Mesendoderm (in vitro differentiated cells): ENCODE results near the gene ADIPOR1.

Experiments used
- DNase-seq: peaks from one replicate; pipeline ENCODE4 v3.0.0; 2013
- H2AK5ac ChIP-seq: 2 replicates; pipeline ENCODE4 v1.6.1; 2013; ENCODE audit warnings: low read length, inconsistent platforms
- H2BK120ac ChIP-seq: 2 replicates; pipeline ENCODE4 v1.6.1; 2013; ENCODE audit warnings: low read depth, mild to moderate bottlenecking, low read length, moderate library complexity, mixed read lengths
- H2BK15ac ChIP-seq: replicated peaks from 2 replicates; pipeline ENCODE4 v1.6.1; 2013; ENCODE audit warnings: low read depth, mild to moderate bottlenecking, moderate library complexity
- H2BK5ac ChIP-seq: 2 replicates; pipeline ENCODE4 v1.6.1; 2013; ENCODE audit warnings: low read length, inconsistent platforms
- H3K18ac ChIP-seq: 2 replicates; pipeline ENCODE4 v1.6.1; 2013; ENCODE audit warnings: mild to moderate bottlenecking, low read length, mixed read lengths
- H3K23ac ChIP-seq: one replicate; pipeline ENCODE4 v1.6.1; 2013; ENCODE audit warnings: low read length
- H3K27ac ChIP-seq: 2 replicates; pipeline ENCODE4 v1.5.1; 2013; ENCODE audit warnings: low read depth, mild to moderate bottlenecking, inconsistent platforms, low read length, moderate library complexity
- H3K27me3 ChIP-seq: 2 replicates; pipeline ENCODE4 v1.6.1; 2013; ENCODE audit warnings: low read length, control low read depth, mild to moderate bottlenecking, inconsistent platforms; ENCODE audit not compliant: insufficient read depth, poor library complexity
- H3K36me3 ChIP-seq: 2 replicates; pipeline ENCODE4 v1.6.1; 2013; ENCODE audit warnings: low read length, inconsistent platforms; ENCODE audit not compliant: control insufficient read depth, insufficient read depth
- H3K4ac ChIP-seq: one replicate; pipeline ENCODE4 v1.6.1; 2013; ENCODE audit warnings: low read depth, mild to moderate bottlenecking, low read length, moderate library complexity
- H3K4me1 ChIP-seq: 2 replicates; pipeline ENCODE4 v1.6.1; 2013; ENCODE audit warnings: low read depth, low read length, inconsistent platforms; ENCODE audit not compliant: control insufficient read depth
- H3K4me2 ChIP-seq: 2 replicates; pipeline ENCODE4 v1.6.1; 2013; ENCODE audit warnings: low read length
- H3K4me3 ChIP-seq: 2 replicates; pipeline ENCODE4 v1.5.1; 2013; ENCODE audit warnings: mild to moderate bottlenecking, low read length
- H3K56ac ChIP-seq: one replicate; pipeline ENCODE4 v1.6.1; 2013; ENCODE audit warnings: low read length
- H3K79me1 ChIP-seq: 2 replicates; pipeline ENCODE4 v1.6.1; 2013; ENCODE audit warnings: low read length, inconsistent platforms
- H3K79me2 ChIP-seq: 2 replicates; pipeline ENCODE4 v1.6.1; 2013; ENCODE audit warnings: mild to moderate bottlenecking, low read length; ENCODE audit not compliant: control insufficient read depth, insufficient read depth
- H3K9ac ChIP-seq: 2 replicates; pipeline ENCODE4 v1.6.1; 2013; ENCODE audit warnings: low read length, inconsistent platforms
- H4K5ac ChIP-seq: one replicate; pipeline ENCODE4 v1.6.1; 2013; ENCODE audit warnings: low read length
- H4K8ac ChIP-seq: one replicate; pipeline ENCODE4 v1.6.1; 2013; ENCODE audit warnings: low read depth, mild to moderate bottlenecking, control low read depth, low read length, moderate library complexity
- WGBS: extraction: QIAGEN DNeasy Blood & Tissue Kit; methylation state at CpG from one replicate; pipeline ENCODE4 v1.1.7; 2013; ENCODE audit warnings: low lambda C conversion rate, missing lambda C conversion rate; ENCODE audit not compliant: insufficient coverage; ENCODE audit errors: extremely low coverage; 5-methylcytosine and 5-hydroxymethylcytosine counted together

The ADIPOR1 gene

DNA sequence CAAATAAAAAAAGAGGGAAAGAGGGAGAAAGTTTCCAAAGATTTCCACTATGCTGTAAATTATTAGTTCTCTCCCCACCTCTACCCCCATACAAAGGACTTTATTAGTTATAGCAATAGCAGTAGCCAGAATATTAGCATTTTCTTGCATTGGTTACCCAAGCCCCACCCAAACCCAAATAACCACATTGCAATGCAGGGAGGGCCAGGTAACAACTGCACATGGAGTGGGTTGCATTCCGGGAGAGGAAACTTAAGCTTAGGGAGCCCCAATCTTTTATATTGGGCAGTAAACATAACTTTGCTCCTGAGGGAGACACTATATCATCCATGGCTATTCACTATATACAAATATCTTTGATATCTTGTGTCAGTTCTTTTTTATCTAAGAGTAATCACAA is 6.0 kb downstream of the ADIPOR1 start:
- Histone ChIP-seq H3K79me1 (peaks cover 18% of the 10 kb centered on the region), H2BK5ac (no peak overlapping the region), H3K4me2 (no peak overlapping the region), H3K4ac (no peak overlapping the region), H3K18ac (no peak overlapping the region), H3K4me1 (no peaks in the 10 kb centered on the region), H4K8ac (no peak overlapping the region), H2BK120ac (no peak overlapping the region), H3K27ac (no peak overlapping the region), H3K36me3 (peaks cover 6% of the 10 kb centered on the region), H3K56ac (no peak overlapping the region), H3K79me2 (peaks cover 46% of the 10 kb centered on the region), H2BK15ac (no peak overlapping the region), H4K5ac (no peak overlapping the region), H3K4me3 (no peak overlapping the region), H3K23ac (no peak overlapping the region), H3K27me3 (no peaks in the 10 kb centered on the region), H2AK5ac (no peak overlapping the region), H3K9ac (no peak overlapping the region)
- no peak for DNase-seq
- no CpG with 5 or more reads among the region's 1 CpG for WGBS

DNA sequence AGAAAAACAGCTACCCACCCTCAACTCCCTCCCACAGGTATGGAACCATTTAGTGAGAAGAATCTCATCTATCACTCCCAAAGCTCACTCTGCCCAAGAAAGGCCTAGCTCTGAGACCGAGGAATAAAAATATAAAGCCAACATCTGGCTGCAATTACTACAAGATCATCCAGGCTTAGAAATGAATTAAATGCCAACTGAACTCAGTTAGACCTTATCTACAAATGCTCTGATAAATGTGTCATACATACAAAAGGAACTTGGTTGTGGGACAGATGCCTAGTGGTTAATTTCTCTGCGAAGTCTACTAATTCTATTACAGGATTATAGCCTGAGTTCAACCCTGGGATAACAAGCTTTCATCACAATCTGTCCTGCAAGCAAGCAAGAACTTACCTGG is 6.7 kb downstream of the ADIPOR1 start:
- no peak overlapping the region for H3K4ac ChIP-seq
- H3K56ac ChIP-seq: no peak overlapping the region
- no peak overlapping the region for H4K5ac ChIP-seq
- WGBS: no CpG with 5 or more reads among the region's 2 CpGs
- no peak overlapping the region for H3K4me3 ChIP-seq
- no peak overlapping the region for H3K9ac ChIP-seq
- DNase-seq: no peak
- no peaks in the 10 kb centered on the region for H3K27me3 ChIP-seq
- no peak overlapping the region for H2BK5ac ChIP-seq
- no peak overlapping the region for H3K27ac ChIP-seq
- H2BK120ac ChIP-seq: no peak overlapping the region
- no peak overlapping the region for H3K4me2 ChIP-seq
- no peak overlapping the region for H3K23ac ChIP-seq
- no peak overlapping the region for H2BK15ac ChIP-seq
- H3K36me3 ChIP-seq: peaks cover 7% of the 10 kb centered on the region
- H2AK5ac ChIP-seq: no peak overlapping the region
- peaks cover 41% of the 10 kb centered on the region for H3K79me2 ChIP-seq
- H3K4me1 ChIP-seq: no peaks in the 10 kb centered on the region
- H3K79me1 ChIP-seq: peaks cover 18% of the 10 kb centered on the region
- H4K8ac ChIP-seq: no peak overlapping the region
- no peak overlapping the region for H3K18ac ChIP-seq

DNA sequence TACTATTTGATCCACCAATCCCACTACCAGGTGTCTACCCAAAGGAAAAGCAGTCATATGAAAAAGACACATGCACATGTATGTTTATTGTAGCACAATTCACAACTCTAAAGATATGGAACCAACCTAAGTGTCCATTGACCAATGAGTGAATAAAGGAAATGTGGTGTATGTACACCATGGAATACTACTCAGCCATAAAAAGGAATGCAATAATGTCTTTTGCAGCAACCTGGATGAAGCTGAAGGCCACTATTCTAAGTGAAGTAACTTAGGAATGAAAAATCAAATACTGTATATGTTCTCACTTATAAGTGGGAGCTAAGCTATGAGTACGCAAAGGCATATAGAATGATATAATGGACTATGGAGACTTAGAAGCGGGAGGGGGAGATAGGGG is 12.6 kb downstream of the ADIPOR1 start:
- no peak overlapping the region for H3K23ac ChIP-seq
- no peak overlapping the region for H4K8ac ChIP-seq
- H4K5ac ChIP-seq: no peak overlapping the region
- H3K4ac ChIP-seq: no peak overlapping the region
- H3K9ac ChIP-seq: no peak overlapping the region
- no peak overlapping the region for H3K4me2 ChIP-seq
- H3K79me2 ChIP-seq: no peaks in the 10 kb centered on the region
- no peak overlapping the region for H3K18ac ChIP-seq
- no peak for DNase-seq
- H3K56ac ChIP-seq: no peak overlapping the region
- peaks cover 14% of the 10 kb centered on the region for H3K36me3 ChIP-seq
- WGBS: no CpG with 5 or more reads among the region's 2 CpGs
- H2BK15ac ChIP-seq: no peak overlapping the region
- no peak overlapping the region for H2BK120ac ChIP-seq
- no peak overlapping the region for H3K27ac ChIP-seq
- H3K4me3 ChIP-seq: no peak overlapping the region
- no peak overlapping the region for H2AK5ac ChIP-seq
- H3K27me3 ChIP-seq: no peaks in the 10 kb centered on the region
- H3K4me1 ChIP-seq: no peaks in the 10 kb centered on the region
- no peak overlapping the region for H2BK5ac ChIP-seq
- H3K79me1 ChIP-seq: peaks cover 2% of the 10 kb centered on the region

DNA sequence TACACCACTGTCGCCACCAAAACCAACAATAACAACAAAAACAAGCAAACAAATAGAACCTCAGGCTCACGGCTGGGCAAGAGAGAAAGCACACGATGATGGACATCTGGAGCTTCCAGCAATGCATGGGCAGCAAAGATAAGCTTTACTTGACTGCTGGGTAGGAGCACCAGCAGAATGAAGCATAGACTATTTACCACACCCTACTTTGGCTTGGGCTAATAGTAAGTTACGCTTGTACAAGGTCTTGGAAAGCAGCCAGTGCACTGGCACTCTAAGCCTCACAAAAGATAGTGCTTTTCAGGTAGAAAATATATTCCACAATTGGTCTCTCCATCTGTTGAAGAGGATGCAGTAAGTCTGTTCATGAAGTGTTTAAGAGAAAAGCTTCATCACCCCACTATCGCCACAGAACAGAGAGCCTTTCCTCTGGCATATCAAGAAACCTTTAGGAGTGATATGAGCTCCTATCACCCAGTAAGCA is 13.6 kb downstream of the ADIPOR1 start:
- Histone ChIP-seq H3K18ac (no peak overlapping the region), H3K79me2 (no peaks in the 10 kb centered on the region), H2BK5ac (no peak overlapping the region), H3K27me3 (no peaks in the 10 kb centered on the region), H2BK15ac (no peak overlapping the region), H2BK120ac (no peak overlapping the region), H4K8ac (no peak overlapping the region), H3K4me2 (no peak overlapping the region), H3K9ac (no peak overlapping the region), H3K36me3 (peaks cover 14% of the 10 kb centered on the region), H3K4me1 (no peaks in the 10 kb centered on the region), H3K27ac (no peak overlapping the region), H3K79me1 (peaks cover 2% of the 10 kb centered on the region), H2AK5ac (no peak overlapping the region), H3K23ac (no peak overlapping the region), H4K5ac (no peak overlapping the region), H3K4me3 (no peak overlapping the region), H3K56ac (no peak overlapping the region), H3K4ac (no peak overlapping the region)
- DNase-seq: no peak
- whole genome bisulfite sequencing: no CpG with 5 or more reads among the region's 5 CpGs

DNA sequence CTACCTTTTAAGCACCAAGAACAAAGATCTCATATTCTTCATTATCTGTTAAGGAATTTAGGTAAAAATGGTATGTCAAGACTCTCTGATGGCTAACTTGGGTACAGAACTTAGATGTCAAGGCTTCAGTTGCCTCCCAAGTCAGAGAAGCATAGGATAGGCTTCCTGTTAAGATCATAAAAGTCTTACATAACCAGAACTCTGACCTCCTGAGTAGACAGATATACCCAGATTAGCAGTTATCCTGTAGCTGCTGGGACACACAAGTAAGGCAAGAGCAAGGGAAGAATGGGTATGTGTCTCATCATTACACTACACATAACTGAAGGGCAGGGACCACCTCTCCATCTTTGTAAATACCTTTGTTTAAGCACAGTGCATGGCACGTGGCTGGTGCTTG is 15.7 kb downstream of the ADIPOR1 start:
- Histone ChIP-seq H4K5ac (no peak overlapping the region), H3K4me3 (no peak overlapping the region), H2AK5ac (no peak overlapping the region), H3K4me2 (no peak overlapping the region), H3K18ac (no peak overlapping the region), H3K9ac (no peak overlapping the region), H3K23ac (no peak overlapping the region), H4K8ac (no peak overlapping the region), H2BK120ac (no peak overlapping the region), H3K4ac (no peak overlapping the region), H3K79me1 (peaks cover 2% of the 10 kb centered on the region), H3K4me1 (no peaks in the 10 kb centered on the region), H2BK5ac (no peak overlapping the region), H3K27ac (no peak overlapping the region), H3K36me3 (peaks cover 14% of the 10 kb centered on the region), H3K56ac (no peak overlapping the region), H2BK15ac (no peak overlapping the region), H3K79me2 (no peaks in the 10 kb centered on the region), H3K27me3 (no peaks in the 10 kb centered on the region)
- no peak for DNase-seq
- no CpG with 5 or more reads among the region's 1 CpG for WGBS

DNA sequence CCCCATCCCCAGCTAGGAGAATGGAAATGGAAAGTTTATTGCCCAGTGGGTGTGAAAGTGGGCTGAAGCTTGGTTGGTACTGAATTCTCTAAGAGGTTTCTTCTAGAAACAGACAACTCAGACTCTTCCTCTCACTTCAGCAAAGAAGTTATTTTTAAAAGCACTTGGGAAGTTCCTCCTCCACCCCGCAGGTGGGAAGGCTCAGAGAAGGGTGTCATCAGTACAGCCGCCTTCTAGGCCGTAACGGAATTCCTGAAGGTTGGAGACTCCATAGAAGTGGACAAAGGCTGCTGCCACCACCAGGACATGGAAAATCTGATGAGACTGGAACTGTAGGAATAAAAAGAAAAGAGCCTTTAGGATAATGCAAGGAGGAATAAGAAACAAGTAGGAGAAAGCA is 16.7 kb downstream of the ADIPOR1 start:
- Histone ChIP-seq H3K27me3 (no peaks in the 10 kb centered on the region), H3K23ac (no peak overlapping the region), H4K8ac (no peak overlapping the region), H2BK15ac (no peak overlapping the region), H3K4me3 (no peak overlapping the region), H3K27ac (no peak overlapping the region), H3K4ac (no peak overlapping the region), H3K4me2 (no peak overlapping the region), H3K9ac (no peak overlapping the region), H3K18ac (no peak overlapping the region), H3K36me3 (peaks cover 12% of the 10 kb centered on the region), H2BK120ac (no peak overlapping the region), H3K79me2 (no peaks in the 10 kb centered on the region), H3K56ac (no peak overlapping the region), H4K5ac (no peak overlapping the region), H2AK5ac (no peak overlapping the region), H2BK5ac (no peak overlapping the region), H3K4me1 (no peaks in the 10 kb centered on the region), H3K79me1 (peaks cover 2% of the 10 kb centered on the region)
- no CpG with 5 or more reads among the region's 4 CpGs for WGBS
- DNase-seq: no peak
